SU-DHL-6 (cell line): ENCODE data around the gene KISS1R.

Experiments used
- H2AFZ ChIP-seq: fragments of 200-600 bp; sonication (generic); 2 replicates; pipeline ENCODE4 v1.6.1; 2014; ENCODE audit warnings: low read depth, mild to moderate bottlenecking, moderate library complexity, mixed read lengths, antibody characterized with exemption, low read length; ENCODE audit not compliant: severe bottlenecking
- H3F3A ChIP-seq: fragments of 200-600 bp; shearing (Covaris generic); 2 replicates; pipeline ENCODE4 v1.6.0; 2016; ENCODE audit warnings: antibody characterized with exemption, mild to moderate bottlenecking; ENCODE audit not compliant: insufficient read depth
- H3K27ac ChIP-seq: fragments of 200-600 bp; sonication (generic); 2 replicates; pipeline ENCODE4 v1.5.1; 2016; ENCODE audit warnings: low read depth, mild to moderate bottlenecking, low read length, moderate library complexity, mixed read lengths
- H3K27me3 ChIP-seq: fragments of 200-600 bp; sonication (generic), shearing (Covaris generic); 2 replicates; pipeline ENCODE4 v1.6.0; 2014; ENCODE audit warnings: mild to moderate bottlenecking, low read length
- H3K36me3 ChIP-seq: fragments of 200-600 bp; sonication (generic); 2 replicates; pipeline ENCODE4 v1.6.1; 2014; ENCODE audit warnings: mild to moderate bottlenecking, low read length, mixed read lengths
- H3K4me2 ChIP-seq: fragments of 300-600, 200-600 bp; shearing (Covaris generic), sonication (generic); 2 replicates; pipeline ENCODE4 v1.6.0; 2014; ENCODE audit warnings: low read length, low read depth, mild to moderate bottlenecking; ENCODE audit not compliant: poor library complexity, severe bottlenecking
- H3K4me3 ChIP-seq: fragments of 200-600 bp; sonication (generic); 2 replicates; pipeline ENCODE4 v1.5.1; 2014; ENCODE audit warnings: antibody characterized with exemption, low read length, mild to moderate bottlenecking, mixed read lengths; ENCODE audit not compliant: insufficient read depth, poor library complexity, severe bottlenecking
- H3K79me2 ChIP-seq: fragments of 200-600 bp; sonication (generic); 2 replicates; pipeline ENCODE4 v1.6.1; 2014; ENCODE audit warnings: mild to moderate bottlenecking, low read length, moderate library complexity; ENCODE audit not compliant: insufficient read depth
- H3K9ac ChIP-seq: fragments of 200-600 bp; sonication (generic); 2 replicates; pipeline ENCODE4 v1.7.0; 2014; ENCODE audit warnings: mild to moderate bottlenecking, low read length
- H3K9me2 ChIP-seq: fragments of 200-600 bp; sonication (generic); replicated peaks from 2 replicates; pipeline ENCODE4 v1.6.1; 2014; ENCODE audit warnings: low read length; ENCODE audit not compliant: insufficient read depth
- H3K9me3 ChIP-seq: fragments of 200-600 bp; sonication (generic); 2 replicates; pipeline ENCODE4 v1.6.1; 2014; ENCODE audit warnings: low read length, mixed read lengths; ENCODE audit not compliant: insufficient read depth
- H4K20me1 ChIP-seq: fragments of 200-600 bp; sonication (generic); 2 replicates; pipeline ENCODE4 v1.6.1; 2014; ENCODE audit warnings: low read depth, mild to moderate bottlenecking, antibody characterized with exemption, low read length, moderate library complexity, mixed read lengths
- EZH2phosphoT487 ChIP-seq: fragments of 200-600 bp; sonication (generic), shearing (Covaris generic); conservative IDR thresholded peaks from 2 replicates; pipeline ENCODE4 v1.6.1; 2018; ENCODE audit warnings: mild to moderate bottlenecking, antibody characterized with exemption, low read length, moderate library complexity, mixed read lengths
- TF ChIP-seq, protein P1 (sequence below): fragments of 200-600 bp; sonication (generic); IDR thresholded peaks from one replicate; pipeline ENCODE4 v1.5.1; 2017; ENCODE audit warnings: antibody characterized with exemption, mild to moderate bottlenecking, low read length, moderate library complexity; ENCODE audit not compliant: insufficient read depth, poor library complexity, severe bottlenecking

The KISS1R gene

DNA sequence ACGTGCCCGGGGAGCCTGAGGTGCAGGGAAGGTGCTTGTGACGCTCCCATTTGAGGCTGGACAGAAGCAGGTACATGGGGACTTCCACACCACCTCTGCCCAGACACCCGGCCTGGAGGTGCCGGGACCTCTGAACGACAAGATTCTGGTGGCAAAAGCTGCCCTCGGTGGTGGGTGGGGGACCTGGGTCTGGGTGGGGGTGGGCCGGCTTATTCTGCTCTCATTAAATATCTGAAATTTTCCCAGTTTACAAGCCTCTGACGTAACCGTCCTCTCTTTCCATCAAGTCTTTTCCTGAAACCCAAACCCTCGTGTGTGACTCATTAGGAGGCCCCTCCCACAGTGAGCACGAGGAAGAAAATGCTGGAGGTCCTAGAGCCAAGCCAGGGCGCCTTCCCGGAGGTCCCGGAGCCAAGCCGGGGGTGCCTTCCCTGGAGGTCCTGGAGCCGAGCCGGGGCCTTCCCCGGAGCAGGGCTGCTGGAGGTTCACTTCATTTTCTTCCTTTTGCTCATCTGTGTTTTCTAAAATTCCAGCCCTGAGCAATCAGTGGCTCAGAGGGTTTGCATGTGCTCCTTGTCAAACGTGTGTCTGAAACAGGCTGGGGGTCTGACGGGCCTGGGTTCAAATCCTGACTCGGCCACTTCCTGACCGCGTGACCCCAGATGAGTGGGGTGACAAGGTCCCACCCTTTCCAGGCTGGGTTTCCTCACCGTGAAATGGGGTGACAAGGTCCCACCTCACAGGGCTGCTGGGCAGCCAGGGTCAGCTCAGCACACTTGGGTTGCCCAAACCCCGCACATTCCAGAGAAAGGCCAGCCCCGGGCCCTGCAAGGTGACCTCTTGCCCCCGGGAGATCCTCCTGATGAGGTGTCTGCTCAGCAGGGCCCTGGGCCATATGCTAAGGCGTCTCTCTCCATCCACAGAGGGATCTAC lies 47.6 kb upstream of the KISS1R start:
- Histone ChIP-seq H3K79me2 (no peaks in the 10 kb centered on the region), H3K9ac (no peak overlapping the region), H2AFZ (no peak overlapping the region), H3F3A (no peaks in the 10 kb centered on the region), H3K27ac (no peak overlapping the region), H3K9me2 (no peaks in the 10 kb centered on the region), H3K27me3 (no peaks in the 10 kb centered on the region), H4K20me1 (no peaks in the 10 kb centered on the region), H3K4me3 (no peak overlapping the region), H3K9me3 (no peaks in the 10 kb centered on the region), H3K4me2 (no peak overlapping the region), H3K36me3 (no peaks in the 10 kb centered on the region)
- TF ChIP-seq EZH2phosphoT487, result no peak
- TF ChIP-seq, protein P1, sequence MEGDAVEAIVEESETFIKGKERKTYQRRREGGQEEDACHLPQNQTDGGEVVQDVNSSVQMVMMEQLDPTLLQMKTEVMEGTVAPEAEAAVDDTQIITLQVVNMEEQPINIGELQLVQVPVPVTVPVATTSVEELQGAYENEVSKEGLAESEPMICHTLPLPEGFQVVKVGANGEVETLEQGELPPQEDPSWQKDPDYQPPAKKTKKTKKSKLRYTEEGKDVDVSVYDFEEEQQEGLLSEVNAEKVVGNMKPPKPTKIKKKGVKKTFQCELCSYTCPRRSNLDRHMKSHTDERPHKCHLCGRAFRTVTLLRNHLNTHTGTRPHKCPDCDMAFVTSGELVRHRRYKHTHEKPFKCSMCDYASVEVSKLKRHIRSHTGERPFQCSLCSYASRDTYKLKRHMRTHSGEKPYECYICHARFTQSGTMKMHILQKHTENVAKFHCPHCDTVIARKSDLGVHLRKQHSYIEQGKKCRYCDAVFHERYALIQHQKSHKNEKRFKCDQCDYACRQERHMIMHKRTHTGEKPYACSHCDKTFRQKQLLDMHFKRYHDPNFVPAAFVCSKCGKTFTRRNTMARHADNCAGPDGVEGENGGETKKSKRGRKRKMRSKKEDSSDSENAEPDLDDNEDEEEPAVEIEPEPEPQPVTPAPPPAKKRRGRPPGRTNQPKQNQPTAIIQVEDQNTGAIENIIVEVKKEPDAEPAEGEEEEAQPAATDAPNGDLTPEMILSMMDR, result no peak

DNA sequence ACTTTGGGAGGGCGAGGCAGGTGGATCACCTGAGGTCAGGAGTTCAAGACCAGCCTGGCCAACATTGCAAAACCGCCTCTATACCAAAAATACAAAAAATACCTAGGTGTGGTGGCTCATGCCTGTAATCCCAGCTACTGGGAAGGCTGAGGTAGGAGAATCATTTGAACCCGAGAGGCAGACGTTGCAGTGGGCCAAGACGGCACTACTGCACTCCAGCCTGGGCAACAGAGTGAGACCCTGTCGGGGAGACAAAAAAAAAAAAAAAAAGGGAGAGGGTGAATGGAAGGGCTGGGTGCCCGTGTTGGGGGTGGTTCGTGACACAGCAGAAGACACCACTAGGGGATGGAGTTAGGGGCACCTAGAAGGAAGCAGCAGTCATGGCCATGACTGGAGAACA lies 46.8 kb upstream of the KISS1R start:
- Histone ChIP-seq H2AFZ (no peak overlapping the region), H4K20me1 (no peaks in the 10 kb centered on the region), H3K9me2 (no peaks in the 10 kb centered on the region), H3K27me3 (no peaks in the 10 kb centered on the region), H3K27ac (no peak overlapping the region), H3K79me2 (no peaks in the 10 kb centered on the region), H3F3A (no peaks in the 10 kb centered on the region), H3K36me3 (no peaks in the 10 kb centered on the region), H3K4me2 (no peak overlapping the region), H3K9ac (no peak overlapping the region), H3K9me3 (no peaks in the 10 kb centered on the region), H3K4me3 (no peak overlapping the region)
- TF ChIP-seq EZH2phosphoT487, result no peak

DNA sequence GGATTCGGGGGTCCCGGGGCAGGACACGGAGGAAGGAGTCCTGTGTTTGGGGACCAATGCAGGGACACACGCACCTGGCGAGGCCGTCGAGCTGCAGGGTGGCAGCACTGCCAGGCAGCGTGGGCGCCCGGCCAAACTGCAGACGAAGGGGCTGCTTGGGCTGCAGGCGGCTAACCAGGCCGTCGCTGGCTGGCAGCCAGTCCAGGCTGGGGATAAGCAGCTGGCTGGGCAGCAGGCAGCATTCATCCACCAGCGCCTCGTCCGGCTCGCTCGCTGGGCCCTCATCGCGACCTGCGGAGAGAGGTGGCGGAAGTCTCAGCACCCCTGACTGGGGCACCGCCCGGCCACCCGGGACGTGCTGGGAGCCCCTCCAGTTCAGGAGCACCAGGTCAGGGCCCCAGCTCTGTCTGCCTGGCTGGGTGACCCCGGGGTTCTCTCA lies 46.2 kb upstream of the KISS1R start:
- H3K27me3 ChIP-seq, result no peaks in the 10 kb centered on the region
- H3K4me2 ChIP-seq, result no peak overlapping the region
- no peak overlapping the region for H3K4me3 ChIP-seq
- no peak overlapping the region for H3K27ac ChIP-seq
- no peaks in the 10 kb centered on the region for H4K20me1 ChIP-seq
- TF ChIP-seq, protein P1, result no peak
- TF ChIP-seq EZH2phosphoT487, result no peak
- H3K9me2 ChIP-seq, result no peaks in the 10 kb centered on the region
- no peaks in the 10 kb centered on the region for H3F3A ChIP-seq
- no peak overlapping the region for H3K9ac ChIP-seq
- no peaks in the 10 kb centered on the region for H3K36me3 ChIP-seq
- no peaks in the 10 kb centered on the region for H3K9me3 ChIP-seq
- H2AFZ ChIP-seq, result no peak overlapping the region
- H3K79me2 ChIP-seq, result no peaks in the 10 kb centered on the region
